LNCAP (cell line): Measurements from ENCODE around the gene GRK5.

ENCODE experiments used
- CTCF ChIP-seq: fragments of 450-650 bp; IDR thresholded peaks from 2 replicates; pipeline ENCODE4 v1.5.1; 2017; ENCODE audit warnings: mild to moderate bottlenecking

Gene GRK5

GRCh38 chr10:119256897-119257296, 49.5 kb downstream of the GRK5 start:
- no peak for TF ChIP-seq CTCF

GRCh38 chr10:119257899-119258419, 50.6 kb downstream of the GRK5 start:
- no peak for TF ChIP-seq CTCF

- no peak for TF ChIP-seq CTCF
Observed at GRCh38 chr10:119259345-119259744, 52.0 kb downstream of the GRK5 start.

GRCh38 chr10:119263951-119264617, 56.7 kb downstream of the GRK5 start:
- TF ChIP-seq CTCF, result no peak

GRCh38 chr10:119265691-119266090, 58.3 kb downstream of the GRK5 start:
- no peak for TF ChIP-seq CTCF

GRCh38 chr10:119267384-119267783, 60.0 kb downstream of the GRK5 start:
- no peak for TF ChIP-seq CTCF

GRCh38 chr10:119268428-119268827, 61.1 kb downstream of the GRK5 start:
- TF ChIP-seq CTCF, result no peak
